ENCODE results near the gene FDXR. TPM values are rescaled to one million over a fixed set of nuclear protein-coding genes. Genes with fewer than 3 reads are reported as not detected.

FDXR gene
- total and polyA plus RNA-seq, 2 donors (not counting 3 experiments of a cell fraction or from before 2014, with no cell fraction given), result 19.7 to 33.4 TPM

- Histone ChIP-seq H3K9me1 (replicated peaks; ENCODE audit: control insufficient read depth, extremely low read depth, insufficient read depth, low read length) (no peaks in the 10 kb centered on the region), H3K4me2 (ENCODE audit: insufficient read depth, low read length) (no peak overlapping the region), H3K79me2 (ENCODE audit: control insufficient read depth, insufficient read depth, low read length) (no peaks in the 10 kb centered on the region), H3K9ac (replicated peaks; ENCODE audit: extremely low read depth, insufficient read depth, low read length) (no peak overlapping the region), H3K27me3 (ENCODE audit: control insufficient read depth in 2 of 2, insufficient read depth in 2 of 2, low read length in 2 of 2) (peaks cover 7 to 12% of the 10 kb centered on the region in 2 experiments), H3K27ac (ENCODE audit: insufficient read depth, low read depth, low read length) (no peak overlapping the region), H3K4me1 (ENCODE audit: control insufficient read depth, extremely low read depth, insufficient read depth, low read length) (peaks cover 18% of the 10 kb centered on the region), H2AFZ (ENCODE audit: low read depth, low read length) (no peak overlapping the region), H3K4me3 (replicated peaks in 1 of 3; ENCODE audit: insufficient read depth in 1 of 3, low read depth in 1 of 3, low read length in 3 of 3) (no peak overlapping the region), H3K36me3 (ENCODE audit: control insufficient read depth in 2 of 2, extremely low read depth in 1 of 2, insufficient read depth in 2 of 2, low read length in 2 of 2) (no peaks in the 10 kb centered on the region), H4K20me1 (replicated peaks; ENCODE audit: control insufficient read depth, extremely low read depth, insufficient read depth, low read length) (no peaks in the 10 kb centered on the region), H3K9me3 (replicated peaks; ENCODE audit: control insufficient read depth, insufficient read depth, low read length) (no peaks in the 10 kb centered on the region)
- DNase-seq (ENCODE audit: low read depth, low spot score) (no peak), FAIRE-seq (no peak)
- TF ChIP-seq MYC (IDR thresholded peaks at IDR 0.05; ENCODE audit: low read depth, low read length) (no peak), JUN (IDR thresholded peaks at IDR 0.05; ENCODE audit: borderline replicate concordance, insufficient read depth, insufficient read length, low read depth) (no peak), MAX (IDR thresholded peaks at IDR 0.05; ENCODE audit: insufficient read depth, insufficient read length) (no peak), GATA2 (IDR thresholded peaks at IDR 0.05; ENCODE audit: insufficient read depth, insufficient read length, low read depth, low read length) (no peak), EZH2 (IDR thresholded peaks at IDR 0.05; ENCODE audit: borderline replicate concordance, low read depth, low read length, severe bottlenecking) (no peak), POLR2A (IDR thresholded peaks at IDR 0.05; ENCODE audit: low read depth, low read length) (no peak)
- intact Hi-C loops (cut with micrococcal nuclease), result loop anchor here (1.0 kb wide), 1 partner anchor 208 kb away; no protein-coding TSS in a partner anchor
- ChIA-PET POLR2A (no interaction called here), CTCF (interaction anchor here (0.9 to 14.2 kb wide), 8 partner anchors 13 to 208 kb away, joined by 3 to 325 read pairs (median 8); no protein-coding TSS in a partner anchor)
- no TSS peak for BruUV-seq (replicated peaks)
- dilution Hi-C loops (cut with MboI; ENCODE audit: extremely low pct_ligation_motif_present, low sequenced_read_pairs), result no loop called here
Observed at GRCh38 chr17:74865504-74866197, 7.1 kb downstream of the FDXR start.

GRCh38 chr17:74864866-74865395 is 7.9 kb downstream of the FDXR start:
- no peak overlapping the region for H3K27ac ChIP-seq (ENCODE audit: insufficient read depth, low read depth, low read length)
- peaks cover 18% of the 10 kb centered on the region for H3K4me1 ChIP-seq (ENCODE audit: control insufficient read depth, extremely low read depth, insufficient read depth, low read length)
- ChIA-PET POLR2A (no interaction called here), CTCF (interaction anchor here (0.9 to 14.2 kb wide), 7 partner anchors 21 to 208 kb away, joined by 3 to 325 read pairs (median 10); no protein-coding TSS in a partner anchor)
- no peaks in the 10 kb centered on the region for H4K20me1 ChIP-seq (replicated peaks; ENCODE audit: control insufficient read depth, extremely low read depth, insufficient read depth, low read length)
- FAIRE-seq (peak; percentile 93), DNase-seq (ENCODE audit: low read depth, low spot score) (peak; percentile 63)
- no peak overlapping the region for H2AFZ ChIP-seq (ENCODE audit: low read depth, low read length)
- H3K79me2 ChIP-seq (ENCODE audit: control insufficient read depth, insufficient read depth, low read length), result no peaks in the 10 kb centered on the region
- no peaks in the 10 kb centered on the region for H3K9me1 ChIP-seq (replicated peaks; ENCODE audit: control insufficient read depth, extremely low read depth, insufficient read depth, low read length)
- H3K9ac ChIP-seq (replicated peaks; ENCODE audit: extremely low read depth, insufficient read depth, low read length), result no peak overlapping the region
- H3K4me3 ChIP-seq (replicated peaks in 1 of 3; ENCODE audit: insufficient read depth in 1 of 3, low read depth in 1 of 3, low read length in 3 of 3), result no peak overlapping the region
- BruUV-seq (replicated peaks), result no TSS peak
- TF ChIP-seq MAX (IDR thresholded peaks at IDR 0.05; ENCODE audit: insufficient read depth, insufficient read length) (no peak), POLR2AphosphoS5 (IDR thresholded peaks at IDR 0.05; ENCODE audit: insufficient read depth, low read depth, low read length) (no peak), GATA2 (IDR thresholded peaks at IDR 0.05; ENCODE audit: insufficient read depth, insufficient read length, low read depth, low read length) (no peak), MYC (IDR thresholded peaks at IDR 0.05; ENCODE audit: low read depth, low read length) (no peak), POLR2A (IDR thresholded peaks at IDR 0.05; ENCODE audit: low read depth, low read length) (no peak), JUN (IDR thresholded peaks at IDR 0.05; ENCODE audit: borderline replicate concordance, insufficient read depth, insufficient read length, low read depth) (no peak), CTCF (IDR thresholded peaks at IDR 0.05; ENCODE audit: extremely low read depth in 1 of 2, insufficient read depth in 1 of 2, low read depth in 1 of 2, low read length in 2 of 2) (peak; percentile 93 to 94), EZH2 (IDR thresholded peaks at IDR 0.05; ENCODE audit: borderline replicate concordance, low read depth, low read length, severe bottlenecking) (no peak)
- dilution Hi-C loops (cut with MboI; ENCODE audit: extremely low pct_ligation_motif_present, low sequenced_read_pairs), result no loop called here
- intact Hi-C loops (cut with micrococcal nuclease), result loop anchor here (1.0 kb wide), 1 partner anchor 208 kb away; no protein-coding TSS in a partner anchor
- no peaks in the 10 kb centered on the region for H3K9me3 ChIP-seq (replicated peaks; ENCODE audit: control insufficient read depth, insufficient read depth, low read length)
- peaks cover 12 to 19% of the 10 kb centered on the region in 2 experiments for H3K27me3 ChIP-seq (ENCODE audit: control insufficient read depth in 2 of 2, insufficient read depth in 2 of 2, low read length in 2 of 2)
- H3K4me2 ChIP-seq (ENCODE audit: insufficient read depth, low read length), result no peak overlapping the region
- no peaks in the 10 kb centered on the region for H3K36me3 ChIP-seq (ENCODE audit: control insufficient read depth in 2 of 2, extremely low read depth in 1 of 2, insufficient read depth in 2 of 2, low read length in 2 of 2)

Data from endothelial cell of umbilical vein (primary cell).